GM21423 (cell line): ENCODE data around the gene NEK7.
"Not testable (repeated sequence)": the region's sequence is repeated elsewhere in the genome, so short reads cannot be mapped to it uniquely, and the experiment has no call there.

ENCODE experiments used
- ATAC-seq: cut with Tn5 transposase; IDR thresholded peaks from one replicate; pipeline ENCODE4 v1.9.1; 2021; ENCODE audit warnings: mild to moderate bottlenecking, moderate library complexity; ENCODE audit not compliant: unreplicated experiment

The NEK7 gene

DNA sequence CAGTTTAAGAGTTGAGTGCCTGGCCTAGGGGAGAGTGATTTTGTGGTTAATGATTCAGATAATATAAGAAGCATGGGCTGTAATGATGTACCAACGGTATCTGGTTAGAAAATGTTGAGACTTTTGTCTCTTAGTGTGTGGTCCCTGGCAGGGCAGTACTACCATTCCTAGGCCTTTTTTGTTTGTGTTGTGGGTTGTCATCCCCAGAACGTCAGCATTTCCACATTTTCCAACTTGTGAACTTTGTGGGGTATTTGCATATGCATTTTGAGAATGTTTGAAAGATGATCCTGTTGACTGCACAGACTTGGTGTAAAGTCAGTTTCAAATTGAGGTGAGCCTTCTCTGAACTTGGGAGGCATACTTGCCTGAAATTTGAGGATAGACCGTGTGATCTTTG, 11.4 kb downstream of the NEK7 start:
- no peak for ATAC-seq

DNA sequence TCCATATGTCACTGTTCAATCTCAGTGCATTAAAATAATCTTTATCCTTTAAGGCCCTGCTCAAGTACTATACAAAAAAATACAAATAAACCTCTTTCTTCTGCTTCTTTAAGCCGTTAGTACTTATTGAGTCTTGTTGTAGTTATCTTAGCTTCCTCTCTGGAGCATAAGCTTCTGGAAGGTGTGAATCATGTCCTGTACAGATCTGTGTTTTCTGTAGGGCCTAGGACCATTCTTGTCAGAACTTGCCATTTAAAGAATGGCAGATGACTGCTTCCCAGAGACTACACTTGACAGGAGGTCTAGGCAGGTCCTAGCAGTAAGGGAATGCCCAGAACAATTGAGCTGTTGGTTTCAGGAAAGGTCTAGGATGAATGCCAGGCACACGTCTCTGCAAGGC, 12.9 kb downstream of the NEK7 start:
- ATAC-seq: no peak

DNA sequence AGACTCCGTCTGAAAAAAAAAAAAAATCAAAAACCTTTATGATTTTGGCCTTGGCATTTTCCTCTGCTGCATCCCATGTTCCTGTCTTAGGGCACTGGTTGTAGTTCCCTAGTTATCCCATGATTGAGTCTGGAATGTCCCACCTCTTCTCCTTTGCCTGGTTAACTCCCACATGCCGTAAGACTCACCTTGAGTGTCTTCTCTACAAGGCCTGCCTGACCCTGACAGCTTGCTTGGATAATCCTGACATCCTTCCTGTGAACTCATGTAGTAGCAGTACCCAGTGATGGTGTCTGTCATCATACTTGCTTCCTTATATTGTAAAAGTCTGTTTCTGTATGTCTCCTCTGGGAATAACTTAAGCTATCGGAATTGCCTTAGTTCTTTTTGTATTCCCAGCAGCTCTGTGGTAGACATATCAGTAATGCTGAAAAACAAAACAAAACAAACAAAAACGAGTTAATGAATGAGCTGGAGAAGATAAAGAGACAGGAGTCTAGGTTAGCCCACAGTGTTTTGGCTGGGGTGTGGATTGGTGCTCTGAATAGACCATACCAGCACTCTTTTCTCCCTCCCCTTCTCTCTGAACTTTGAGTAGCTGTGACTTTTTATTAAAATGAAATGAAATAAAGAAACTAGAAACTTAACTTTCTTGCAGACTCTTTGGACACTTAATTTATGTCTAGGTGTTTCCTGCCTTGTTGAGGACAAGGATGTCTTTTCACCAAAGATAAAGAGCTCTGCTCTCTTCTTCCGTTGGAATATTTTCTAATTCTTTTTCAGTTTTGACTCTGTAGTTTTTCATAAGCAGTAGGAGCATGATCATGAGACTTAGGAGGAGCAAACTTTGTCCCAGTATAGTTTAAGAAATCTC, 15.1 kb downstream of the NEK7 start:
- ATAC-seq: no peak

DNA sequence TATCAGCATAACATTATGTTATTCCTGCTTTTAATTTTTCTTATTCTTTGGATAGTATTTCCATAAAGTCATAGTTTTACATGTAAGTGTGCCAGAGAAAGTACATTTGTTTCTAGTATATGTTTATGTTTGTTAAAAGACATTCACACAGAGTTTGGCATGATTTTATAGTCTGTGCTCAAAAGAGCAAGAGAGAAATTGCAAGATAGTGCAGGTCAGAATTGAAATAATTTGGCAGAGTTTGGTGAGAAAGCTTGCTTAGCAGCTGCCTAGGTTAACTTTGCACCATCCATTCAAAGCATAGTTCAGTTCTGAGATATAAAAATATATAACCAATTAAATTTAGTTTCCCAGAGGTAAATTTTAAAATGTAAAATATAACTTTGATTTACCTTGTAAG, 17.0 kb downstream of the NEK7 start:
- no peak for ATAC-seq

DNA sequence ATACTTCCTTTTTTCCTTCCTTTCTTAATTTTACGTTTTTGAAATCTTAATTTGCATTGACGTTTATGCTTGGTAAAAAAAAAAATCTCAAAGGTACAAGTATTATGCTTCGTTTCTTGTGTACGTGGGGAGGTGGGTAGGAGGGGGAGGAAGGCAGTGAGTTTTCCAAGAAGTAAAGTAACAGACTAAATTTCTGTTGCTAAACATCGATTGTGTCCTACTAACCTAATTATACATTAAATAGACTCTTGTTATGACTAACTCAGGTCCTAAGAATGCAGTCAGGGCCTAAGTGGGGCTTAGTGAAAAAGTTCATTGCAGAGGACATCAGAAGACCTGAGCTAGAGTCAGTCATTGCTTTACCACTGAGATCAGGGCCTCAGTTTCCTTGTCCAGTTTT, 17.5 kb downstream of the NEK7 start:
- ATAC-seq: peak; percentile 32

DNA sequence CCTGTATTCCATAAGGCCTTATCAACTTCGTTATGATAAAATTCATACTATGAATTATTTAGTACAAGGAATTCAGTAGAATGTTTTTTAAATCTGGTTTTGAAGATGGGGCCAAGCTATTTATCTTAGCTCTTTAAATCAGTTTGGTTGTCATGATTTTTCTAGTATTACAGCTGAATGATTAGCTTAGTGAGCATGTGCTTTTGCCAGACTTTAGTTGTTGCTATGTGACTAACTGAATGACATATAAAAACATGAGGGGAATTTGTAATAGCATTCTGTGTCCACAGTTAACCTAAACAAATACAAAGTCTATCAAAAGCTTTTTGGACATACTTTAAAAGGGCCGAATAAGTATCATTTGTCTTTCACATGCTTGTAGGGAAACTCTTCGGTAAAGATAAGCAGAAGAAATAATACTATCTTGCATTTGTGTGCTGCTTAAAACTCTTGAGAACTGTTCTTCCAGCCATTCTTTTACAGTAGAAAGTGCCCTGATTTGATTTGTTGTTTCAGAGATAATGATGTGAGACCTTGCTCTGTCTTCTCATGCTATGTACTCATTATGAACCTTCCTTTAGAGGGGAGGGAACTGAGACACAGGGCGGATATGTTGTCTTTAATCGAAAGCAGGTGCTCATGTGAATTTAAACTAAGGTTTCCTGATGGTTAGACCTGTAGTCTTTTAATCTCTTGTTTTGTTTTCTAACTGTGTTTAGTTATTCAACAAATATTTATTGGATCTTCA, 18.8 kb downstream of the NEK7 start:
- peak; percentile 74 for ATAC-seq

DNA sequence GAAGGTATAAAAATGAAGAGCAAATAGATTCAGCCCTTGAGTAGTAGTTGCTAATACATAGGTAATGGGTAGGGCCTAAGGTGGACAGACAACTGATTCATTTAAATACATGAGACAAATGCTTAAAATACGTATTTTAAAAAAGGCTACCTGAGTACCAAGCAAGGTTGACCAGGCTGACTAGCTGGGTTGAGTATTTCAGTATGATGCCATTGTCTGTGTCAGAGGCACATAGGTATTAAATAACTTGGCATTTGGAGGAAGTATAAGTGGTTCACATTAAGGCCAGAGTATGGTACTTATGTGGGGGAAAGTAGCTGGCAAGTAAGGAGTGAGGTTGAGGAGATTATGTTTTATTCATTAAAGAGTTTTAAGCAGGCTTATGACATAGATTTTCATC, 19.4 kb downstream of the NEK7 start:
- ATAC-seq: peak; percentile 18

DNA sequence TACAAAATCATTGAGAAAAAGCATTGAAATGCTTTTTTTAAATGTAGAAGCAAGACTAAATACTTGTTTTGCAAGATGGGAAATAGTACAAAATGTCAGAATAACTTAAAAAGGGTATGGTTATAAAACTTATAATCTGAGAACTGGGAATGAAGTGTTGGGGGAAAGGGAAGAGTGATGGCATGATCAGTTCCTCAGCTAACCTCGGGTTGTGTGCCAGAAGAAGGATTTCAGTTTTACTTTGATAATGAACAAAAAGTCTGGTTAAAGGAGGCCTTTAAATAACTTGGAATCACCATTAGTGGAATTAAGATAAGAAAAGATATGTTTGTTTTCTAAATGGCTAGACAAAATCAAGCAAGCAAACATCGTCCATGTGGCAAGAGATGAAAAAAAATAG, 20.7 kb downstream of the NEK7 start:
- no peak for ATAC-seq

DNA sequence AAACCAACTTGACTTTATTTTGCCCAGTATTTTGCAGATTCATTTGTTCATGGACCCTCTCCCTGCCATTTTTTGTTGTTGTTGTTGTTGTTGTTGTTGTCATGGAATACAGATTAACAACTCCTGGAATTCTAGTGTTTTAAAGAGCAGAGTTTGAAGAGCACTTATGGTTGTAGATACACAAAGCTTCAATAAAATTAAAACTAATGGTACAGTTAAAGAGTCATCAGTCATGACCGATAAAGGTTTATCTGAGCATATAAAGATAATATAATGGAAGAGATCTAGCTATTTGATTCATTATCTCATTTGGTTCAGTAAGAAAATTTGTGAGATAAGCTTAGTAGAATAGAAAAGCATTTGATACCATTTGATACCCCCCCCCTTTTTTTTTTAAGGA, 21.8 kb downstream of the NEK7 start:
- no peak for ATAC-seq

DNA sequence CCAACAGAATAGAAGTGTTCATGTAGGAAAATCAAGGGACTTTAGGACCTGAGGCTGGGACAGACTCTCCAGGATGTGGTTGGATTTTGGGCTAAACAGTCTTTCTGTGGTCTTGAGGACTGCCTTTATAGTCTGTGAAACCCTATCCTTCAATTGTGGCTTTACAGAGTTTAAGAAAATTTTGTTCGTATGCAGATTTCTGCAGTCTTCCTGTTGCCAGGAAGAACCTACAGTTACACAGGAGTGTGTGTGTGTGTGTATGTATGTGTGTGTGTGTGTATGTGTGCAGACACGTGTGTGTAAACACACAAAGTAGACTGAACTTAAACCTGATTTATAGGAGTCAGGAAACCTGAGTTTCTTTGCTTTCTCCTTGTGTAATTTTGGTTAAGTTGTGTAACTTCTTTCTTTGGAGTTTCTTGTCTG, 22.8 kb downstream of the NEK7 start:
- ATAC-seq: no peak

DNA sequence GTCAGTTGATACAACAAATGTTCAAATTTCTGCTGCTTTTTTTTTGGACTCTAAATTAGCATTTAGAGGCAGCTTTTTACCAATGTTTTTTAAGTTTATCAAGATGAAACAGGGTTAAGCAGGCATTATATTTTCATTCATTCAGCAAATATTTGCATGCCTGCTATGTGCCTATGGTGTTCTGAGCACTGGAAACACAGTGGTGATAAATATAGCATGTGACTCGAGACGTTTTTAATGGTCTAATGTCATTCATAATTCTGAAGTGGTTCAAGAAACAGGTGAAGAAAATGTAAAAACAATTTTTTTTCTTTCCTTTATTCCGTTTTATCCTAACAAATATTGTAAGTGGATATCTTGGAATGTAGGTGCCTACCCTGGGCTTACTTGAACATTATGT, 26.8 kb downstream of the NEK7 start:
- ATAC-seq: no peak

DNA sequence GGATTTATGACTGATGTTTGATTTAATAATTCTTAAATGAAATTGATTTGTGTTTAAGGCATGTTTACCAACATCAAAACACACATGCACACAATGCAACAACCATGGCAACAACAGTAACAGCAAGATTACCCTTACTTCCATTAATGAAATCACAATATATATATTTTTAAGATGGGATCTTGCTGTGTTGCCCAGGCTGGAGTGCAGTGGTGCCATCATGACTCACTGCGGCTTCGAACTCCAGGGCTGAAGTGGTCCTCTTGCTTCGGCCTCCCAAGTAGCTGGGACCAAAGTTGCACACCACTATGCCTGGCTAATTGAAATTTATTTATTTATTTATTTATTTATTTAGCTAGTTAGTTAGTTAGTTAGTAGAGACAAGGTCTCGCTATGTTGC, 27.7 kb downstream of the NEK7 start:
- no peak for ATAC-seq

DNA sequence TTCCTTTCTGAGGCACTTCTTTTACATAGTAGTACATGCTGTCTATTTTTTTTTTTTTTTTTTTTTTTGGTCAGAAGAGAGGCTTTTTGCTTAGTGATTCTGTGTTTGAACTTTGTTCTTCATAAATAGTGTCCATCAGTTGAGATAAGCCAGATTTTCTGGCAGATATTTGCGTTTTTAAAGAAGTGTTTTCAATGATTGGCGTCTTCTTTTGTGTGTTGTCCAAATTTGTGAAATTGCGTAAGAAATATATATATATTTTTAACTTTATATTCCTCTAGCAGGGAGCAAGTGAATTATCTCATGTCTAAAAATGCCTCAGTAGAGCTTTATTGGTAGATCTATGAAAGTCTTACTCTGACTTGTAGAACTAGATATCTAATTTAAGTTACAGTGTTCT, 28.3 kb downstream of the NEK7 start:
- no peak for ATAC-seq

DNA sequence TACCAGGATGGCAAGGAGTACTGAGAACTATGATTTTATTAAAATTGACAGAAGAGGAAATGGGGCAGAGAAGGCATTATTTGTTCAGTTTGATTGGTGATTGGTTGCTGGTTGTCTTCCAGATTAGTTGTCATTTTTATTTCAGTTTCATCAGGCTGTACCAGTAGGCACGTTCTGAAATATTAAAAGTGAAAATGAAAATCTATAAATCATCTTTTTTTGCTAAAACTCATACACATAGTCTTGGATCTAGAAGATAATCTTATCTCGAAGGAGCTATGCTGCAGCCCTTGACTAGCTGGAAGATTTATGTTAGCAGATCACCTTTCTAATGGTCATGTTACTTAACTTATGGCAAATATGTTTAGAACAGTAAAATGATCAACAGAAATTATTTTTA, 29.0 kb downstream of the NEK7 start:
- ATAC-seq: no peak

DNA sequence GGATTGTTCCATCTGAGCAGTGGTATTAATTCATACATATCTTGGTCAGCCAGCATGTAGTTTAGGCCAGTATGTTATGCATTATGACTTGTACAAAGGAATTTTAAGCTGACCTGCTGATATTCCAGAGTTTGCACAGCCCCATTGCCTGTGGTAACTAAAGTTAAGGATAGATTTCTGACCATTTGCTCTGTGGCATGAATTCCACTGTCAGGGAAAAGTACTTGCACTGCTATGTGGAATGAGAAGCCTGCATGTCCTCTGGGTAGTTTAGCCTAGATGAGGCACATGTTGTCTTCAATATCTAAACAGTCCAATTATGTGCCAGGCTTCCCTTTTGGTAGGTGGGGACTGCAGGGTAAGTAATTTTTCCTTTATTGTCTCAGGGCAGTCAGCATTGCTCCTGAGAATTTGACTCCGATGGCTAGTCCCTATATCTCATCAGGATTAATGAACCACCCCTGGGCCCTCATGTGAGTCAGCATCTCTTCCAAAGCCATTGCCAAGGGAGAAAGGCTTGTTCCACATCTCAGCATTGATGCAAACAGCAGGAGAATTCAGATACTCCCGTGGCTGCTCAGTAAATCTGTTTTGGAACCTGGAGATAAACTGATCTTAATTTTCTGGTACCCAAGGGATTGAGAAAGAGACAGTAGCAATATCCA, 30.2 kb downstream of the NEK7 start:
- ATAC-seq: no peak

DNA sequence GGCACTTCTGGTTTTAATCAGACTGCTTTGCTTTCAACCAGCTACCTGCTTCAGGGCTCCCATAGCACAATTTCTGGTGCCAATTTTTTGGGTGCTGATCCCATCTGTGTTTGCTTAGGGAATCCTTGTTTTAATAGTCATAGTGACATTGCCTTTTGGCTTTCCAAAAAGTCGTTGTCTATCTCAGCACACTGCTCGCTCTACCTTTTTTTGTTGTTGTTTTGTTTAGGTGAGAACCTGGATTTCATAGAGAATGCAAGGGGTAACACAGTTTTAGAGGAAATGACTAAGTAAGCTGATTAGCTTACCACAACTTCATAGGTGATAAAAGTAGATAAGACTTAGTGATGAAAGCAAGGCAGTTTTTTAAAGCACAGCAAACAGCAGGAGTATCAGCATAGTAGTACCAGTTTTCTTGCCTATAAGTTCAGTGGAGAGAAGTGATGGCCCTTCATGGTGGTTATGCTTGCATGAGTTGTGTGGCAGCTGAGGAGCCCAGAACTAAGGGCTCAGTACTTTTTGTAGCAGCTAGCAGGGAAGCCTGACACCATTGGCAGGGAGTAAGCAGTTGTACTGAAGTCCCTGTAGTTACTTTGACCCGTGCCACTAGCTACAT, 31.3 kb downstream of the NEK7 start:
- ATAC-seq: no peak

DNA sequence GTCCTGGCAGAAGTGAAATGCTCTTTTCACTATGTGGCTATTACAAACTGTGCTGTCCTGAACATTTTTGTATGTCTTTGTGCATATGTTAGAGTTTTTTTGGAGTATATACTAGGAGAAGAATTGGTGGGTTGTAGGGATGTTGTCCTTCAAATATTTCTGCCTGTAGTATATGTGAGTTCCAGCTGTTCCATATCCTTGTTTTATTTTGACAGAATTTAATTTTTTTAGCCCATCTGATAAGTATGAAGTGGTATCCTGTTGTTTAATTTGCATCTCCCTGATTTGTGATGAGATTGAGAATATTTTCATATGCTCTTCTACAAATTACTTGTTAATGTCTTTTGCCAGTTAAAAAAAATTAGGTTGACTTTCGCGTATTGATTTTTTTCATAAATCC, 34.3 kb downstream of the NEK7 start:
- no peak for ATAC-seq

DNA sequence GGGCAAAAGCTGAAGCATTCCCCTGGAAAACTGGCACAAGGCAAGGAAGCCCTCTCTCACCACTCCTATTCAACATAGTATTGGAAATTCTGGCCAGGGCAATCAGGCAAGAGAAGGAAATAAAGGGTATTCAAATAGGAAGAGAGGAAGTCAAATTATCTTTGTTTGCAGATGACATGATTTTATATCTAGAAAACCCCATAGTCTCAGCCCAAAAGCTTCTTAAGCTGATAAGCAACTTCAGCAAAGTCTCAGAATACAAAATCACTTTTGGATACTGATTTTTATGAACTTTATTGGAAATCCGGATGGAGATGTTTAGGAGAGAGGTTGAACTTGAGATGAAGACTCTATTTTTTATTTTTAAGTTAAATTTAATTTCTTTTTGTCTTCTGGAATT, 37.1 kb downstream of the NEK7 start:
- not testable (repeated sequence) for ATAC-seq

DNA sequence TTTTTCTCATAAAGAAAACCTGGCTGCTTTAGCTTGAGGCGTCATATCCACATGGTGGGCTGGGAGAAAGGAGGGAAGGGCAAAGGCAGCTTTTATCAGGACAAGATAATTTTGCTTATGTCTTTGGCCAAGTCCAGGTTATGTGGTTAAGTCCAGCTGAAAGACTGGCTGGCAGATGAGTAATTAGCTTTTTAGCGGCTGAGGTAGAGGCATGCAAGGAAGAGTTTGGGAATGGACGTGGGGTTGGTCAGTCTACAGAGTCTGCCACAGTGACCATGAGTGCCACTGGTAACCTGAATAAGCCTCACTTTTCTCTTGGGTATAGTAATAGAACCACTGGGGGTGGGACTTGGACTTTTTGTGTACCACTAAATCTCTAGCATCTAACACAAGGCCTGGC, 39.8 kb downstream of the NEK7 start:
- ATAC-seq: no peak

DNA sequence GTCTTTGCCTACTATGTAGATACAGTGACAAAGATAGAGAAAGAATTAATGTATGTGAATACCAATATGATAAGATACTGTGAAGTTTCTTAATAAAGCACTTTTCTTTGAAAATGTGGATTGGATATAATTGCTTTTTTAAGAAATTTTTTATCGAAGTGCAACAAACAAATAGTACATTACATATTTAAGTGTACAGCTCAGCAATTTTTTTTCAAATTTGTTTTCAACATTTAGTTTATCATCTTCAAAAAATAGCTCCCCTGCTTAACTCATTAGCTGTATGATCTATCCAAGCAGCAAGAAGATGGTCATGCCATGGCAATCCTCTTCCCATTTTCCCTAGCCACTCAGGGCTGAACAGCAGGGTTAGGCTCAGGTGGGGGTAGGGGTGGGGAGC, 40.5 kb downstream of the NEK7 start:
- ATAC-seq: no peak

DNA sequence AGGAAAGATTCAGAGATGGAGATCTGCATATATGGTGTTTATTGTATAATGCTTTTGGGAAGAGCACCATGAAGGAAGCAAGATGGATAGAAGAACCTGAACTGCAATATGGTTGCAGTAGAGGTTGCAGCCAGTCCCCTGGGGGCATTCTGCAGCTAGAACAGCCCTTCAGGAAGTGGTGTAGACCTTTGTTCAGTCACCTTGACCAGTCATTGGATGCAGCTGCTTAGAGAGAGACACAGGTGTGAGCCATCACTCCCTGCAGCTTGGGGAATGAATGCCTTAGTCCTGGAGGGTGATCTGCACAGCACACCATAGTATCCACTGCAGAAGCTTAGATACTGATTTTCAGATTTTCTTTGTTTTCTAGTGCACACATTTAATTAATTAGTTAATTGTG, 42.3 kb downstream of the NEK7 start:
- peak; percentile 54 for ATAC-seq
